ENCODE measurements around the gene REPIN1. TPM values are rescaled to one million over a fixed set of nuclear protein-coding genes. Genes with fewer than 3 reads are reported as not detected.

Gene REPIN1
- total RNA-seq, 1 experiment from 2014 or later: 189 TPM

GRCh38 chr7:150365194-150365593 is 3.4 kb upstream of the REPIN1 start:
- no peak for TF ChIP-seq CTCF (IDR thresholded peaks at IDR 0.05; ENCODE audit: unreplicated experiment)
- CTCF ChIA-PET: interaction anchor here (0.6 kb wide), 1 partner anchor 664 kb away, joined by 3 read pairs; no protein-coding TSS in a partner anchor
- Mint-ChIP-seq H3K4me3 (ENCODE audit: low read depth, unreplicated experiment) (no peak overlapping the region), H3K27ac (ENCODE audit: unreplicated experiment) (peak overlapping the region; percentile 89), H3K36me3 (ENCODE audit: insufficient read depth, unreplicated experiment) (peaks cover 32% of the 10 kb centered on the region), H3K4me1 (ENCODE audit: low read depth, unreplicated experiment) (peaks cover 14% of the 10 kb centered on the region), H3K9me3 (ENCODE audit: low read depth, unreplicated experiment) (peaks cover under 1% of the 10 kb centered on the region), H3K27me3 (ENCODE audit: unreplicated experiment) (no peaks in the 10 kb centered on the region)
- intact Hi-C loops (cut with micrococcal nuclease; ENCODE audit: unreplicated experiment): no loop called here
- no TSS peak for BruUV-seq (replicated peaks)
- no peak for DNase-seq

GRCh38 chr7:150365673-150366398 is 2.8 kb upstream of the REPIN1 start:
- CTCF ChIA-PET: interaction anchor here (1.6 kb wide), 1 partner anchor 8 kb away, joined by 3 read pairs; no protein-coding TSS in a partner anchor
- TF ChIP-seq CTCF (IDR thresholded peaks at IDR 0.05; ENCODE audit: unreplicated experiment): no peak
- no peaks in the 10 kb centered on the region for H3K27me3 Mint-ChIP-seq (ENCODE audit: unreplicated experiment)
- H3K9me3 Mint-ChIP-seq (ENCODE audit: low read depth, unreplicated experiment): no peaks in the 10 kb centered on the region
- peaks cover 18% of the 10 kb centered on the region for H3K4me1 Mint-ChIP-seq (ENCODE audit: low read depth, unreplicated experiment)
- intact Hi-C loops (cut with micrococcal nuclease; ENCODE audit: unreplicated experiment): no loop called here
- peak overlapping the region; percentile 89 for H3K27ac Mint-ChIP-seq (ENCODE audit: unreplicated experiment)
- no peak overlapping the region for H3K4me3 Mint-ChIP-seq (ENCODE audit: low read depth, unreplicated experiment)
- DNase-seq: no peak
- H3K36me3 Mint-ChIP-seq (ENCODE audit: insufficient read depth, unreplicated experiment): peaks cover 37% of the 10 kb centered on the region
- no TSS peak for BruUV-seq (replicated peaks)

- no TSS peak for BruUV-seq (replicated peaks)
- Mint-ChIP-seq H3K27me3 (ENCODE audit: unreplicated experiment) (no peaks in the 10 kb centered on the region), H3K27ac (ENCODE audit: unreplicated experiment) (peak overlapping the region; percentile 96), H3K4me3 (ENCODE audit: low read depth, unreplicated experiment) (peak overlapping the region; percentile 90), H3K9me3 (ENCODE audit: low read depth, unreplicated experiment) (no peaks in the 10 kb centered on the region), H3K4me1 (ENCODE audit: low read depth, unreplicated experiment) (peaks cover 23% of the 10 kb centered on the region), H3K36me3 (ENCODE audit: insufficient read depth, unreplicated experiment) (peaks cover 49% of the 10 kb centered on the region)
- no peak for DNase-seq
- CTCF ChIA-PET: interaction anchor here (1.1 to 1.6 kb wide), 2 partner anchors 10 to 11 kb away, joined by 3 read pairs; no protein-coding TSS in a partner anchor
- intact Hi-C loops (cut with micrococcal nuclease; ENCODE audit: unreplicated experiment): no loop called here
- no peak for TF ChIP-seq CTCF (IDR thresholded peaks at IDR 0.05; ENCODE audit: unreplicated experiment)
Measured at GRCh38 chr7:150367677-150368095, 936 bp upstream of the REPIN1 start.

- no peaks in the 10 kb centered on the region for H3K9me3 Mint-ChIP-seq (ENCODE audit: low read depth, unreplicated experiment)
- H3K4me3 Mint-ChIP-seq (ENCODE audit: low read depth, unreplicated experiment): peak overlapping the region; percentile 90
- no peak for TF ChIP-seq CTCF (IDR thresholded peaks at IDR 0.05; ENCODE audit: unreplicated experiment)
- CTCF ChIA-PET: interaction anchor here (0.6 to 1.1 kb wide), 2 partner anchors 9 to 23 kb away, joined by 3 read pairs; no protein-coding TSS in a partner anchor
- intact Hi-C loops (cut with micrococcal nuclease; ENCODE audit: unreplicated experiment): no loop called here
- peak; percentile 63 for DNase-seq
- peak overlapping the region; percentile 96 for H3K27ac Mint-ChIP-seq (ENCODE audit: unreplicated experiment)
- peaks cover 37% of the 10 kb centered on the region for H3K4me1 Mint-ChIP-seq (ENCODE audit: low read depth, unreplicated experiment)
- H3K36me3 Mint-ChIP-seq (ENCODE audit: insufficient read depth, unreplicated experiment): peaks cover 63% of the 10 kb centered on the region
- BruUV-seq (replicated peaks): no TSS peak
- H3K27me3 Mint-ChIP-seq (ENCODE audit: unreplicated experiment): no peaks in the 10 kb centered on the region
Measured at GRCh38 chr7:150368884-150369747, 494 bp downstream of the REPIN1 start.
